Coronary artery (tissue), 2 donors: ENCODE data around the gene CRK.

Experiments
- DNase-seq: peaks from one replicate; pipeline ENCODE4 v3.0.0-alpha.2; 2017; ENCODE audit warnings: low spot score
- H3K27ac ChIP-seq, 2 donors: fragments of 200-600 bp; sonication (generic); one replicate each; pipeline ENCODE4 v1.5.1; 2016 to 2019
- H3K4me3 ChIP-seq: fragments of 200-600 bp; sonication (generic); 2 replicates; pipeline ENCODE4 v1.5.1; 2016; ENCODE audit warnings: mild to moderate bottlenecking, moderate library complexity
- CTCF ChIP-seq: fragments of 200-600 bp; sonication (generic); IDR thresholded peaks from one replicate; pipeline ENCODE4 v1.5.1; 2019; ENCODE audit warnings: antibody characterized with exemption

Gene CRK

GRCh38 chr17:1471490-1471889 lies 15.5 kb upstream of the CRK start:
- TF ChIP-seq CTCF = no peak
- DNase-seq = no peak
- H3K27ac ChIP-seq = no peak overlapping the region
- no peak overlapping the region for H3K4me3 ChIP-seq

GRCh38 chr17:1470755-1471462 lies 14.9 kb upstream of the CRK start:
- no peak overlapping the region for H3K27ac ChIP-seq
- no peak overlapping the region for H3K4me3 ChIP-seq
- no peak for DNase-seq
- TF ChIP-seq CTCF = no peak

- no peak for DNase-seq
- Histone ChIP-seq H3K27ac (peak overlapping the region in 1 of 2 donors; percentile 3), H3K4me3 (no peak overlapping the region)
- TF ChIP-seq CTCF = no peak
Measured at GRCh38 chr17:1470071-1470754, 14.2 kb upstream of the CRK start.

- no peak for TF ChIP-seq CTCF
- H3K27ac ChIP-seq = no peak overlapping the region
- no peak for DNase-seq
- H3K4me3 ChIP-seq = no peak overlapping the region
Measured at GRCh38 chr17:1469231-1469852, 13.3 kb upstream of the CRK start.

- H3K27ac ChIP-seq = peak overlapping the region in 1 of 2 donors; percentile 41
- DNase-seq = no peak
- no peak overlapping the region for H3K4me3 ChIP-seq
- TF ChIP-seq CTCF = no peak
Measured at GRCh38 chr17:1467898-1468492, 12.0 kb upstream of the CRK start.

- H3K4me3 ChIP-seq = no peak overlapping the region
- no peak overlapping the region for H3K27ac ChIP-seq
- TF ChIP-seq CTCF = no peak
- no peak for DNase-seq
Measured at GRCh38 chr17:1467258-1467657, 11.2 kb upstream of the CRK start.
